ENCODE measurements around the gene DTHD1. TPM values are rescaled to one million over a fixed set of nuclear protein-coding genes. Genes with fewer than 3 reads are reported as not detected.

Gene DTHD1
- total RNA-seq, 2 donors from 2014 or later: 7.9 to 13.5 TPM

GRCh38 chr4:36348403-36348938 lies 67.1 kb downstream of the DTHD1 start:
- Mint-ChIP-seq H3K27ac (peak overlapping the region; percentile 90), H3K4me1 (ENCODE audit: low read depth) (peaks cover 35% of the 10 kb centered on the region), H3K4me3 (peak overlapping the region; percentile 16 to 73), H3K36me3 (ENCODE audit: insufficient read depth in 2 of 2) (no peaks in the 10 kb centered on the region), H3K27me3 (ENCODE audit: low read depth) (no peaks in the 10 kb centered on the region), H3K9me3 (no peaks in the 10 kb centered on the region)
- DNase-seq (peak; percentile 63 to 64), ATAC-seq (replicated peaks in 1 of 2) (peak; percentile 94 to 96)

- Mint-ChIP-seq H3K9me3 (no peaks in the 10 kb centered on the region), H3K36me3 (ENCODE audit: insufficient read depth in 2 of 2) (no peaks in the 10 kb centered on the region), H3K4me3 (peak overlapping the region in 1 of 2 donors; percentile 73), H3K27ac (peak overlapping the region; percentile 90), H3K27me3 (ENCODE audit: low read depth) (no peaks in the 10 kb centered on the region), H3K4me1 (ENCODE audit: low read depth) (peaks cover 35% of the 10 kb centered on the region)
- DNase-seq (no peak), ATAC-seq (replicated peaks in 1 of 2) (no peak)
These were observed 68.6 kb downstream of the DTHD1 start for GRCh38 chr4:36349938-36350549.

- Mint-ChIP-seq H3K9me3 (no peaks in the 10 kb centered on the region), H3K4me3 (no peak overlapping the region), H3K27me3 (ENCODE audit: low read depth) (no peaks in the 10 kb centered on the region), H3K27ac (peak overlapping the region; percentile 91), H3K36me3 (ENCODE audit: insufficient read depth in 2 of 2) (no peaks in the 10 kb centered on the region), H3K4me1 (ENCODE audit: low read depth) (peaks cover 35% of the 10 kb centered on the region)
- peak; percentile 74 to 78 for DNase-seq
- ATAC-seq (replicated peaks in 1 of 2): peak; percentile 30 to 40
These were observed 69.8 kb downstream of the DTHD1 start for GRCh38 chr4:36351082-36351666.

GRCh38 chr4:36353998-36354397 lies 72.6 kb downstream of the DTHD1 start:
- Mint-ChIP-seq H3K9me3 (no peaks in the 10 kb centered on the region), H3K4me3 (no peak overlapping the region), H3K27ac (no peak overlapping the region), H3K4me1 (ENCODE audit: low read depth) (peaks cover 25% of the 10 kb centered on the region), H3K36me3 (ENCODE audit: insufficient read depth in 2 of 2) (no peaks in the 10 kb centered on the region), H3K27me3 (ENCODE audit: low read depth) (no peaks in the 10 kb centered on the region)
- DNase-seq: no peak
- no peak for ATAC-seq (replicated peaks in 1 of 2)

- ATAC-seq (replicated peaks in 1 of 2) (no peak), DNase-seq (no peak)
- no peaks in the 10 kb centered on the region for H3K9me3 Mint-ChIP-seq
- H3K27me3 Mint-ChIP-seq (ENCODE audit: low read depth): no peaks in the 10 kb centered on the region
- H3K27ac Mint-ChIP-seq: no peak overlapping the region
- H3K36me3 Mint-ChIP-seq (ENCODE audit: insufficient read depth in 2 of 2): no peaks in the 10 kb centered on the region
- no peak overlapping the region for H3K4me3 Mint-ChIP-seq
- no peaks in the 10 kb centered on the region for H3K4me1 Mint-ChIP-seq (ENCODE audit: low read depth)
These were observed 76.8 kb downstream of the DTHD1 start for GRCh38 chr4:36358173-36358572.

- no peaks in the 10 kb centered on the region for H3K27me3 Mint-ChIP-seq (ENCODE audit: low read depth)
- DNase-seq: no peak
- no peaks in the 10 kb centered on the region for H3K4me1 Mint-ChIP-seq (ENCODE audit: low read depth)
These were observed 79.3 kb downstream of the DTHD1 start for GRCh38 chr4:36360755-36361154.

GRCh38 chr4:36363024-36363423 lies 81.6 kb downstream of the DTHD1 start:
- H3K27ac Mint-ChIP-seq: no peak overlapping the region
- DNase-seq (no peak), ATAC-seq (replicated peaks in 1 of 2) (no peak)
- H3K4me3 Mint-ChIP-seq: no peak overlapping the region
- H3K27me3 Mint-ChIP-seq (ENCODE audit: low read depth): no peaks in the 10 kb centered on the region
- no peaks in the 10 kb centered on the region for H3K9me3 Mint-ChIP-seq
- H3K4me1 Mint-ChIP-seq (ENCODE audit: low read depth): no peaks in the 10 kb centered on the region
- H3K36me3 Mint-ChIP-seq (ENCODE audit: insufficient read depth in 2 of 2): no peaks in the 10 kb centered on the region

More at GRCh38 chr4:36360755-36361154, 79.3 kb downstream of the DTHD1 start:
- Mint-ChIP-seq H3K9me3 (no peaks in the 10 kb centered on the region), H3K36me3 (ENCODE audit: insufficient read depth in 2 of 2) (no peaks in the 10 kb centered on the region), H3K4me3 (no peak overlapping the region), H3K27ac (no peak overlapping the region)
- ATAC-seq (replicated peaks in 1 of 2): no peak

GRCh38 chr4:36374836-36375511 lies 93.6 kb downstream of the DTHD1 start:
- ATAC-seq (replicated peaks in 1 of 2): no peak
- Mint-ChIP-seq H3K36me3 (ENCODE audit: insufficient read depth in 2 of 2) (peaks cover 6 to 16% of the 10 kb centered on the region in 2 donors), H3K4me1 (ENCODE audit: low read depth) (no peaks in the 10 kb centered on the region), H3K27ac (no peak overlapping the region), H3K4me3 (no peak overlapping the region), H3K27me3 (ENCODE audit: low read depth) (no peaks in the 10 kb centered on the region), H3K9me3 (peaks cover 5 to 8% of the 10 kb centered on the region in 2 donors)
- DNase-seq: no peak

- peak overlapping the region; percentile 10 to 13 for H3K4me3 Mint-ChIP-seq
- ATAC-seq (replicated peaks in 1 of 2) (peak; percentile 87 to 93), DNase-seq (peak; percentile 44 to 45)
- no peaks in the 10 kb centered on the region for H3K9me3 Mint-ChIP-seq
- H3K36me3 Mint-ChIP-seq (ENCODE audit: insufficient read depth in 2 of 2): peaks cover 0 to under 1% of the 10 kb centered on the region in 2 donors
- no peaks in the 10 kb centered on the region for H3K27me3 Mint-ChIP-seq (ENCODE audit: low read depth)
- H3K27ac Mint-ChIP-seq: peak overlapping the region; percentile 40
- H3K4me1 Mint-ChIP-seq (ENCODE audit: low read depth): peaks cover 28% of the 10 kb centered on the region
These were observed 104.6 kb downstream of the DTHD1 start for GRCh38 chr4:36385951-36386571.

- no peak overlapping the region for H3K27ac Mint-ChIP-seq
- no peaks in the 10 kb centered on the region for H3K27me3 Mint-ChIP-seq (ENCODE audit: low read depth)
- no peaks in the 10 kb centered on the region for H3K9me3 Mint-ChIP-seq
- no peaks in the 10 kb centered on the region for H3K36me3 Mint-ChIP-seq (ENCODE audit: insufficient read depth in 2 of 2)
- H3K4me1 Mint-ChIP-seq (ENCODE audit: low read depth): peaks cover 28% of the 10 kb centered on the region
- peak overlapping the region in 1 of 2 donors; percentile 13 for H3K4me3 Mint-ChIP-seq
- ATAC-seq (replicated peaks in 1 of 2) (peak in 1 of 2 donors; percentile 4), DNase-seq (no peak)
These were observed 105.3 kb downstream of the DTHD1 start for GRCh38 chr4:36386691-36387090.

- Mint-ChIP-seq H3K9me3 (no peaks in the 10 kb centered on the region), H3K27me3 (ENCODE audit: low read depth) (peaks cover 7% of the 10 kb centered on the region), H3K27ac (no peak overlapping the region), H3K4me3 (no peak overlapping the region), H3K4me1 (ENCODE audit: low read depth) (peaks cover 44% of the 10 kb centered on the region), H3K36me3 (ENCODE audit: insufficient read depth in 2 of 2) (no peaks in the 10 kb centered on the region)
- ATAC-seq (replicated peaks in 1 of 2): no peak
- DNase-seq: no peak
These were observed 107.3 kb downstream of the DTHD1 start for GRCh38 chr4:36388710-36389109.

GRCh38 chr4:36391411-36391810 lies 110.0 kb downstream of the DTHD1 start:
- Mint-ChIP-seq H3K27me3 (ENCODE audit: low read depth) (peaks cover 7% of the 10 kb centered on the region), H3K27ac (no peak overlapping the region), H3K4me3 (no peak overlapping the region), H3K36me3 (ENCODE audit: insufficient read depth in 2 of 2) (peaks cover 0 to 1% of the 10 kb centered on the region in 2 donors), H3K9me3 (peaks cover 0 to 1% of the 10 kb centered on the region in 2 donors), H3K4me1 (ENCODE audit: low read depth) (peaks cover 46% of the 10 kb centered on the region)
- no peak for ATAC-seq (replicated peaks in 1 of 2)
- DNase-seq: no peak

- H3K36me3 Mint-ChIP-seq (ENCODE audit: insufficient read depth in 2 of 2): peaks cover 0 to 1% of the 10 kb centered on the region in 2 donors
- H3K27me3 Mint-ChIP-seq (ENCODE audit: low read depth): peaks cover 7% of the 10 kb centered on the region
- no peak for ATAC-seq (replicated peaks in 1 of 2)
These were observed 110.6 kb downstream of the DTHD1 start for GRCh38 chr4:36392024-36392423.

More at GRCh38 chr4:36392024-36392423, 110.6 kb downstream of the DTHD1 start:
- H3K4me3 Mint-ChIP-seq: no peak overlapping the region
- no peak for DNase-seq
- peaks cover 0 to 1% of the 10 kb centered on the region in 2 donors for H3K9me3 Mint-ChIP-seq
- H3K27ac Mint-ChIP-seq: no peak overlapping the region
- peaks cover 41% of the 10 kb centered on the region for H3K4me1 Mint-ChIP-seq (ENCODE audit: low read depth)
